ENCODE results near the gene SCLY. TPM values are rescaled to one million over a fixed set of nuclear protein-coding genes. Genes with fewer than 3 reads are reported as not detected.

The SCLY gene
- total and polyA plus RNA-seq, 2 of the 13 experiments (the other 11 are each of a cell fraction or from before 2014, with no cell fraction given): 27.9 to 38.6 TPM

GRCh38 chr2:238126775-238127164, 66.0 kb downstream of the SCLY start (continued):
- TF ChIP-seq MAX (IDR thresholded peaks at IDR 0.05) (0 out of 2 replicates have a peak, but pooled peaks have one; percentile 3), MTF2 (CRISPR knock-in tag; IDR thresholded peaks at IDR 0.05; ENCODE audit: borderline replicate concordance) (peak; percentile 76; the same call in 1 of the 2 replicates), ZMYM3 (CRISPR knock-in tag; IDR thresholded peaks at IDR 0.05) (0 out of 2 replicates have a peak, but pooled peaks have one; percentile 8), NFIC (IDR thresholded peaks at IDR 0.05; ENCODE audit: low read length) (no peak), ARID4A (CRISPR knock-in tag; IDR thresholded peaks at IDR 0.05; ENCODE audit: borderline replicate concordance) (0 out of 2 replicates have a peak, but pooled peaks have one; percentile 21), ZFY (CRISPR knock-in tag; IDR thresholded peaks at IDR 0.05) (no peak), SP1 (IDR thresholded peaks at IDR 0.05) (0 out of 2 replicates have a peak, but pooled peaks have one; percentile 47), SP1 (CRISPR knock-in tag; IDR thresholded peaks at IDR 0.05) (no peak), ZMYM4 (CRISPR knock-in tag; IDR thresholded peaks at IDR 0.05) (0 out of 2 replicates have a peak, but pooled peaks have one; percentile 33), CERS6 (CRISPR knock-in tag; IDR thresholded peaks at IDR 0.05) (no peak), ZFP90 (CRISPR knock-in tag; IDR thresholded peaks at IDR 0.05; ENCODE audit: borderline replicate concordance) (no peak), GRHL1 (CRISPR knock-in tag; conservative IDR thresholded peaks at IDR 0.05) (no peak), FUBP1 (CRISPR knock-in tag; IDR thresholded peaks at IDR 0.05; ENCODE audit: borderline replicate concordance) (0 out of 2 replicates have a peak, but pooled peaks have one; percentile 21), CREB1 (IDR thresholded peaks at IDR 0.05) (peak; percentile 15; the same call in 1 of the 2 replicates), CREB1 (CRISPR knock-in tag; IDR thresholded peaks at IDR 0.05) (no peak), IRF2 (CRISPR knock-in tag; IDR thresholded peaks at IDR 0.05) (no peak), SNRNP70 (IDR thresholded peaks at IDR 0.05; ENCODE audit: low read depth, low read length) (no peak), SMAD9 (CRISPR knock-in tag; IDR thresholded peaks at IDR 0.05) (no peak), HMGXB4 (CRISPR knock-in tag; IDR thresholded peaks at IDR 0.05; ENCODE audit: borderline replicate concordance in 1 of 2, low read depth in 1 of 2) (no peak), ZNF570 (CRISPR knock-in tag; IDR thresholded peaks at IDR 0.05; ENCODE audit: borderline replicate concordance) (no peak)
